ENCODE data around the gene LIN7C. TPM values are rescaled to one million over a fixed set of nuclear protein-coding genes. Genes with fewer than 3 reads are reported as not detected.

LIN7C gene
- total and polyA plus RNA-seq, 2 of the 8 experiments (the other 6 are each of a cell fraction or from before 2014, with no cell fraction given) = 10.5 to 42.7 TPM

GRCh38 chr11:27551127-27551526 lies 44.6 kb upstream of the LIN7C start:
- H3K23ac ChIP-seq (ENCODE audit: insufficient read length) = no peak overlapping the region
- no peak for TF ChIP-seq YY1 (IDR thresholded peaks at IDR 0.05; ENCODE audit: low read depth, low read length)
- no peak for TF ChIP-seq CTBP2 (IDR thresholded peaks at IDR 0.05; ENCODE audit: borderline replicate concordance, insufficient read depth, insufficient read length, low read length)
- TF ChIP-seq SIN3A (conservative IDR thresholded peaks at IDR 0.05 in 1 of 2, IDR thresholded peaks at IDR 0.05 in 1 of 2; ENCODE audit: low read depth in 1 of 2, low read length in 2 of 2) = no peak
- TF ChIP-seq GTF2F1 (IDR thresholded peaks at IDR 0.05; ENCODE audit: borderline replicate concordance, low read depth, low read length) = no peak
- TF ChIP-seq POU5F1 (IDR thresholded peaks at IDR 0.05; ENCODE audit: low read depth, low read length) = no peak
- no peak for TF ChIP-seq CHD1 (IDR thresholded peaks at IDR 0.05; ENCODE audit: low read depth, low read length)
- TF ChIP-seq SP4 (IDR thresholded peaks at IDR 0.05; ENCODE audit: low read length) = no peak
- TF ChIP-seq KDM5A (IDR thresholded peaks at IDR 0.05; ENCODE audit: low read length) = no peak
- no peak for TF ChIP-seq EGR1 (IDR thresholded peaks at IDR 0.05; ENCODE audit: borderline replicate concordance, low read depth, low read length)
- no peak for TF ChIP-seq KDM4A (IDR thresholded peaks at IDR 0.05; ENCODE audit: low read depth, low read length, severe bottlenecking)
- no peak overlapping the region for H4K91ac ChIP-seq (replicated peaks; ENCODE audit: insufficient read length, low read length)
- FAIRE-seq (no peak), DNase-seq (ENCODE audit: low read depth in 1 of 2, low spot score in 2 of 2) (no peak)
- no peak overlapping the region for H3K14ac ChIP-seq (ENCODE audit: insufficient read length)
- H4K20me1 ChIP-seq (replicated peaks in 1 of 2; ENCODE audit: control insufficient read depth in 1 of 2, insufficient read depth in 2 of 2, low read length in 2 of 2) = no peaks in the 10 kb centered on the region
- H4K5ac ChIP-seq (ENCODE audit: insufficient read length, low read depth, low read length) = no peak overlapping the region
- peaks cover 0 to 3% (median 0%) of the 10 kb centered on the region in 4 experiments; a peak in 1 of 7 replicates for H3K4me1 ChIP-seq (replicated peaks in 1 of 4; ENCODE audit: control insufficient read depth in 3 of 4, insufficient read depth in 4 of 4, low read length in 3 of 4)
- H3K56ac ChIP-seq (replicated peaks; ENCODE audit: insufficient read length, low read depth, low read length) = no peak overlapping the region
- no peak overlapping the region for H3K27ac ChIP-seq (ENCODE audit: low read depth, low read length)
- no peaks in the 10 kb centered on the region for H3K9me3 ChIP-seq (ENCODE audit: insufficient read depth in 2 of 2, low read depth in 1 of 2, low read length in 1 of 2)
- no peak overlapping the region for H2BK120ac ChIP-seq (replicated peaks; ENCODE audit: low read depth, low read length)
- no peak overlapping the region for H3K4me3 ChIP-seq (ENCODE audit: extremely low read depth in 1 of 4, insufficient read depth in 2 of 4, low read depth in 3 of 4, low read length in 4 of 4)
- no peak overlapping the region for H2AFZ ChIP-seq (ENCODE audit: low read length)
- ChIA-PET POLR2A (ENCODE audit: partially characterized antibody) (interaction anchor here (0.9 kb wide), 1 partner anchor 74 kb away, joined by 3 read pairs; no protein-coding TSS in a partner anchor), CTCF (ENCODE audit: partially characterized antibody) (no interaction called here)
- no peak overlapping the region for H2BK5ac ChIP-seq (ENCODE audit: low read depth, low read length)
- no peaks in the 10 kb centered on the region for H3K36me3 ChIP-seq (ENCODE audit: control insufficient read depth in 2 of 4, insufficient read depth in 4 of 4, low read length in 3 of 4)
- no peak overlapping the region for H4K8ac ChIP-seq (ENCODE audit: extremely low read depth, insufficient read depth, low read length)
- H3K4ac ChIP-seq (replicated peaks; ENCODE audit: insufficient read length, low read depth, low read length) = no peak overlapping the region
- H3K9ac ChIP-seq (replicated peaks in 1 of 4; ENCODE audit: extremely low read depth in 1 of 4, low read depth in 3 of 4, low read length in 3 of 4) = no peak overlapping the region
- no peak overlapping the region for H2AK5ac ChIP-seq (ENCODE audit: low read depth, low read length)
- no peaks in the 10 kb centered on the region for H3K27me3 ChIP-seq (replicated peaks in 1 of 4; ENCODE audit: control insufficient read depth in 3 of 4, extremely low read depth in 1 of 4, insufficient read depth in 3 of 4, low read length in 3 of 4)
- no peaks in the 10 kb centered on the region for H3K23me2 ChIP-seq (ENCODE audit: low read depth, low read length)
- no peak overlapping the region for H3K18ac ChIP-seq (ENCODE audit: extremely low read depth, low read length)
- H2BK20ac ChIP-seq (ENCODE audit: low read length) = no peak overlapping the region
- no peak overlapping the region for H2BK12ac ChIP-seq (ENCODE audit: low read depth, low read length)
- H3K79me2 ChIP-seq (ENCODE audit: control insufficient read depth in 1 of 2, insufficient read depth in 2 of 2, low read length in 2 of 2) = no peaks in the 10 kb centered on the region
- no peaks in the 10 kb centered on the region for H3K79me1 ChIP-seq (ENCODE audit: low read depth, low read length)
- no peak overlapping the region for H3K4me2 ChIP-seq (ENCODE audit: insufficient read depth in 1 of 2, low read depth in 2 of 2, low read length in 2 of 2)
- H2BK15ac ChIP-seq (ENCODE audit: low read length) = no peak overlapping the region
